Naive B cell (primary cell): Measurements from ENCODE around the gene PPM1E. TPM values are rescaled to one million over a fixed set of nuclear protein-coding genes. Genes with fewer than 3 reads are reported as not detected.
"Not testable (repeated sequence)": the region's sequence is repeated elsewhere in the genome, so short reads cannot be mapped to it uniquely, and the experiment has no call there.

Experiments
- ATAC-seq, 2 donors: fragments of 150-1000 bp; cut with Tn5 transposase; 2 replicates each; pipeline ENCODE4 v1.10.0; 2021; ENCODE audit warnings: low read depth in 2 of 2, mild to moderate bottlenecking in 2 of 2, moderate library complexity in 2 of 2
- DNase-seq: peaks from one replicate; pipeline ENCODE4 v3.0.0; 2022
- H3K27ac Mint-ChIP-seq, 6 donors: one replicate each; pipeline ENCODE4 v1.8.0; 2020 to 2022; ENCODE audit warnings: mild to moderate bottlenecking in 6 of 6, mixed read lengths in 6 of 6, moderate library complexity in 5 of 6, inconsistent platforms in 2 of 6
- H3K27me3 Mint-ChIP-seq, 3 donors: one replicate each; pipeline ENCODE4 v1.8.0; 2021 to 2022; ENCODE audit warnings: mixed read lengths in 3 of 3, mild to moderate bottlenecking in 1 of 3
- H3K36me3 Mint-ChIP-seq, 2 donors: one replicate each; pipeline ENCODE4 v1.8.0; 2020 to 2022; ENCODE audit warnings: mixed read lengths in 2 of 2, inconsistent platforms in 1 of 2, mild to moderate bottlenecking in 1 of 2
- H3K4me1 Mint-ChIP-seq, 3 donors: one replicate each; pipeline ENCODE4 v1.8.0; 2020 to 2022; ENCODE audit warnings: mixed read lengths in 3 of 3, inconsistent platforms in 1 of 3, mild to moderate bottlenecking in 1 of 3, moderate library complexity in 1 of 3
- H3K4me3 Mint-ChIP-seq, 8 donors: one replicate each; pipeline ENCODE4 v1.8.0; 2020 to 2022; ENCODE audit warnings: mild to moderate bottlenecking in 8 of 8, mixed read lengths in 8 of 8, moderate library complexity in 8 of 8, inconsistent platforms in 2 of 8
- H3K9me3 Mint-ChIP-seq, 7 donors: one replicate each; pipeline ENCODE4 v1.8.0; 2020 to 2022; ENCODE audit warnings: mixed read lengths in 7 of 7, mild to moderate bottlenecking in 5 of 7, inconsistent platforms in 2 of 7, moderate library complexity in 1 of 7
- polyA plus RNA-seq, 6 donors: library from polyadenylated mRNA; unstranded; fragments of 300-500 nt; fragmentation: Illumina TruSeq; gene quantifications; one replicate each; pipeline ENCODE4 v1.2.3, GENCODE V29; 2021; ENCODE audit warnings: low read depth in 6 of 6

The PPM1E gene
- polyA plus RNA-seq, 6 donors from 2014 or later, result 0.04 to 0.08 TPM; not detected in 4

DNA sequence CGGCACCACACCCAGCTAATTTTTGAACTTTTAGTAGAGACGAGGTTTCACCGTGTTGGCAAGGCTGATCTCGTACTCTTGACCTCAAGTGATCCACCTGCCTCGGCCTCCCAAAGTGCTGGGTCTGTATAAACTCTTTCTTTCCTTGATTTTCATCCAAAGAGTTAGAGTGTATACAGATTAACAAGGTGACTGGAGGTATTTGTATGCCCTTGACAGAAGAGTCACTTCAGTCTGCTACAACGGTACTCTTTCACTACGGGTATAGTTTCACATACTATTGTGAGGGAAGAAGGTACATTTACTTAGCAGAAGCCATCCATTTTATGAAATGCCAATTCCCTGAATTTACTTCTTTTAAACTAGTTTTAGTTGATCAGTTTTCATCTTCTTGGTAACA is 32.5 kb downstream of the PPM1E start:
- ATAC-seq (no peak), DNase-seq (no peak)
- peaks cover 0 to 6% (median 5%) of the 10 kb centered on the region in 3 donors for H3K27me3 Mint-ChIP-seq
- H3K4me1 Mint-ChIP-seq, result no peaks in the 10 kb centered on the region
- H3K36me3 Mint-ChIP-seq, result no peaks in the 10 kb centered on the region
- H3K27ac Mint-ChIP-seq, result no peak overlapping the region
- no peak overlapping the region for H3K4me3 Mint-ChIP-seq
- H3K9me3 Mint-ChIP-seq, result no peaks in the 10 kb centered on the region

GRCh38 chr17:58789160-58789559 is 33.5 kb downstream of the PPM1E start:
- no peaks in the 10 kb centered on the region for H3K9me3 Mint-ChIP-seq
- peaks cover 0 to 8% (median 5%) of the 10 kb centered on the region in 3 donors for H3K27me3 Mint-ChIP-seq
- no peaks in the 10 kb centered on the region for H3K4me1 Mint-ChIP-seq
- H3K36me3 Mint-ChIP-seq, result no peaks in the 10 kb centered on the region
- DNase-seq, result no peak
- no peak for ATAC-seq
- H3K27ac Mint-ChIP-seq, result no peak overlapping the region
- H3K4me3 Mint-ChIP-seq, result no peak overlapping the region

DNA sequence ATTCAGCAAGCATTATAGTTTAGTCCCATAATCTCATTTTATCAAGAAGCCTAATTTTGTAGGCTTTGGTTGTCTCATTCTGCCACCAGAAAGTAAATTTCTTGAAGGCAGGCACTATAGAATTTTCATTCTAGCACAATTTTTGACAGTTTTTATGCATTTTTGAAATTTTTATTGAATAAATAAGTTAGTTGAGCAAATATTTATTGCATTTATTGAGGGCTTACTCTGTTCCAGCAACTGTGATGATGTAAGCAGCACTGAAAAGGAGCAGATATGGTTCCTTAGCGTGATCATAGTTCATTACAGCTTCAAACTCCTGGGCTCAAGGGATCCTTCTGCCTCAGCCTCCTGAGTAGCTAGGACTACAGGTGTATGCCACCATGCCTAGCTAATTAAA is 34.2 kb downstream of the PPM1E start:
- no peaks in the 10 kb centered on the region for H3K4me1 Mint-ChIP-seq
- ATAC-seq, result no peak
- no peaks in the 10 kb centered on the region for H3K36me3 Mint-ChIP-seq

DNA sequence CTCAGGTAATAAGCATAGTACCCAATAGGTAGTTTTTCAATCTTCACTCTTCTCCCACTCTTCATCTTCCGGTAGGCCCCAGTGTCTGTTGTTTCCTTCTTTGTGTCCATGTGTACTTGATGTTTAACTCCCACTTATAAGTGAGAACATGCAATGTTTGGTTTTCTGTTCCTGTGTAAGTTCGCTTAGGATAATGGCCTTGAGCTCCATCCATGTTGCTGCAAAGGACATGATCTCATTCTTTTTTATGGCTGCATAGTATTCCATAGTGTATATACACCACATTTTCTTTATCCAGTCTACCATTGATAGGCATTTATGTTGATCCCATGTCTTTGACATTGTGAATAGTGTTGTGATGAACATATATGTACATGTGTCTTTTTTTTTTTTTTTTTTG is 38.9 kb downstream of the PPM1E start:
- not testable (repeated sequence) for H3K36me3 Mint-ChIP-seq, DNase-seq, H3K4me3 Mint-ChIP-seq, ATAC-seq, H3K4me1 Mint-ChIP-seq, H3K27me3 Mint-ChIP-seq
- Mint-ChIP-seq H3K9me3 (peaks cover 0 to 12% (median 9%) of the 10 kb centered on the region in 7 donors), H3K27ac (peak overlapping the region in 1 of 6 donors; percentile 11)

More for the DNA sequence above, 34.2 kb downstream of the PPM1E start:
- Mint-ChIP-seq H3K9me3 (peaks cover 0 to 6% (median 5%) of the 10 kb centered on the region in 7 donors), H3K4me3 (no peak overlapping the region), H3K27ac (no peak overlapping the region), H3K27me3 (peaks cover 5 to 8% (median 5%) of the 10 kb centered on the region in 3 donors)
- no peak for DNase-seq

- ATAC-seq (no peak), DNase-seq (no peak)
- Mint-ChIP-seq H3K4me1 (no peaks in the 10 kb centered on the region), H3K27ac (no peak overlapping the region), H3K27me3 (peaks cover 3 to 23% (median 12%) of the 10 kb centered on the region in 3 donors), H3K9me3 (peaks cover 0 to 11% (median 4%) of the 10 kb centered on the region in 7 donors), H3K4me3 (no peak overlapping the region), H3K36me3 (peaks cover 0 to 9% of the 10 kb centered on the region in 2 donors)
These were observed 46.5 kb downstream of the PPM1E start for GRCh38 chr17:58802188-58802587.

DNA sequence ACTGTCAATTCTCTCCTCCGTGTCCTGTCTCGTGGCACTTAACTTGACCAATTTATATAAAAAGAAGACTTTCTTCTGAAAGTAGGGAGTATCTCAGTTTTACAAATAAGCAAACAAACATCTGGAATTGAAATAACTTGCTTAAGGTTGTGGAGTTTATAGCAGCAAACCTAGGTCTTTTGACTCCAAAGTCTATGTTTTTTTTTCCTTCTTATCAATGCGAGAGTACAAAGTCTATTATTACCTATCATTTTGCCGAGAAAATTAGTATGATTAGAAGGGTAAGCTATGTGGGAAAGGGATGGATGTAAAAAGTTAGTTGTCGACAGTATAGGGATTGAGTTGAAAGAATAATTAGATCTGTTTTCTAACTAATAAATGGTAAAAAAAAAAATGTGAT is 50.4 kb downstream of the PPM1E start:
- ATAC-seq (no peak), DNase-seq (no peak)
- Mint-ChIP-seq H3K9me3 (peaks cover 0 to 11% (median 4%) of the 10 kb centered on the region in 7 donors), H3K4me1 (no peaks in the 10 kb centered on the region), H3K4me3 (no peak overlapping the region), H3K27me3 (peaks cover 0 to 23% (median 19%) of the 10 kb centered on the region in 3 donors), H3K36me3 (peaks cover 0 to 9% of the 10 kb centered on the region in 2 donors), H3K27ac (no peak overlapping the region)

GRCh38 chr17:58808609-58809563 is 53.2 kb downstream of the PPM1E start:
- Mint-ChIP-seq H3K4me1 (no peaks in the 10 kb centered on the region), H3K9me3 (no peaks in the 10 kb centered on the region), H3K4me3 (no peak overlapping the region), H3K36me3 (no peaks in the 10 kb centered on the region), H3K27me3 (peaks cover 0 to 13% (median 12%) of the 10 kb centered on the region in 3 donors), H3K27ac (no peak overlapping the region)
- no peak for DNase-seq
- no peak for ATAC-seq

- no peaks in the 10 kb centered on the region for H3K4me1 Mint-ChIP-seq
- H3K27ac Mint-ChIP-seq, result no peak overlapping the region
- no peaks in the 10 kb centered on the region for H3K9me3 Mint-ChIP-seq
- DNase-seq (no peak), ATAC-seq (no peak)
- H3K27me3 Mint-ChIP-seq, result peaks cover 0 to 13% (median 12%) of the 10 kb centered on the region in 3 donors
- no peaks in the 10 kb centered on the region for H3K36me3 Mint-ChIP-seq
- no peak overlapping the region for H3K4me3 Mint-ChIP-seq
These were observed 53.9 kb downstream of the PPM1E start for GRCh38 chr17:58809564-58809936.

GRCh38 chr17:58811290-58811689 is 55.6 kb downstream of the PPM1E start:
- peaks cover 0 to 12% (median 5%) of the 10 kb centered on the region in 3 donors for H3K27me3 Mint-ChIP-seq
- DNase-seq, result no peak
- no peaks in the 10 kb centered on the region for H3K36me3 Mint-ChIP-seq
- H3K4me3 Mint-ChIP-seq, result no peak overlapping the region
- no peaks in the 10 kb centered on the region for H3K4me1 Mint-ChIP-seq
- H3K27ac Mint-ChIP-seq, result no peak overlapping the region
- ATAC-seq, result no peak
- no peaks in the 10 kb centered on the region for H3K9me3 Mint-ChIP-seq

- Mint-ChIP-seq H3K4me3 (no peak overlapping the region), H3K4me1 (no peaks in the 10 kb centered on the region), H3K36me3 (no peaks in the 10 kb centered on the region), H3K9me3 (no peaks in the 10 kb centered on the region), H3K27ac (no peak overlapping the region), H3K27me3 (peaks cover 0 to 5% (median 0%) of the 10 kb centered on the region in 3 donors)
- no peak for DNase-seq
- ATAC-seq, result no peak
These were observed 58.1 kb downstream of the PPM1E start for GRCh38 chr17:58813712-58814111.

DNA sequence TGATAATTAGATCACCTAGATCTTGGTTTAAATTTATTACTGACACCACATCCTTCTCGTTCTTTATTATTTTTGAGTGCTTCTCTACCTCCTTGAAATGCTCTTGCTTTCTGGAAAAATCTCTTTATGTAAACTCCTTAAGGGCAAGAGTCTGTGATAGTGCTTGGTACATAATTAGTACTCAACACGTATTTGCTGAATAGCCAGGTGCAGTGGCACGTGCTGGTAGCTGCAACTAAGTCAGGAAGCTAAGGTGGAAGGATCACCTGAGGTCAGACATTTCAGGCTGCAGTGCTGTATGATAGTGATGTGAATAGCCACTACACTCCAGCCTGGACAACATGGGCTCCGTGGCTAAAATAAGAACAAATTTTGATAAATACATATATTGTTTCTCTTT is 63.0 kb downstream of the PPM1E start:
- H3K9me3 Mint-ChIP-seq, result no peaks in the 10 kb centered on the region
- no peaks in the 10 kb centered on the region for H3K4me1 Mint-ChIP-seq
- H3K27ac Mint-ChIP-seq, result no peak overlapping the region
- no peak for DNase-seq
- no peak overlapping the region for H3K4me3 Mint-ChIP-seq
- H3K27me3 Mint-ChIP-seq, result peaks cover 0 to 10% (median 8%) of the 10 kb centered on the region in 3 donors
- no peak for ATAC-seq
- no peaks in the 10 kb centered on the region for H3K36me3 Mint-ChIP-seq

- peaks cover 0 to 10% (median 8%) of the 10 kb centered on the region in 3 donors for H3K27me3 Mint-ChIP-seq
- no peaks in the 10 kb centered on the region for H3K4me1 Mint-ChIP-seq
- no peak overlapping the region for H3K4me3 Mint-ChIP-seq
- no peak overlapping the region for H3K27ac Mint-ChIP-seq
- no peak for DNase-seq
- H3K36me3 Mint-ChIP-seq, result no peaks in the 10 kb centered on the region
- peaks cover 0 to 1% (median 0%) of the 10 kb centered on the region in 7 donors for H3K9me3 Mint-ChIP-seq
- no peak for ATAC-seq
These were observed 66.7 kb downstream of the PPM1E start for GRCh38 chr17:58822148-58823050.

DNA sequence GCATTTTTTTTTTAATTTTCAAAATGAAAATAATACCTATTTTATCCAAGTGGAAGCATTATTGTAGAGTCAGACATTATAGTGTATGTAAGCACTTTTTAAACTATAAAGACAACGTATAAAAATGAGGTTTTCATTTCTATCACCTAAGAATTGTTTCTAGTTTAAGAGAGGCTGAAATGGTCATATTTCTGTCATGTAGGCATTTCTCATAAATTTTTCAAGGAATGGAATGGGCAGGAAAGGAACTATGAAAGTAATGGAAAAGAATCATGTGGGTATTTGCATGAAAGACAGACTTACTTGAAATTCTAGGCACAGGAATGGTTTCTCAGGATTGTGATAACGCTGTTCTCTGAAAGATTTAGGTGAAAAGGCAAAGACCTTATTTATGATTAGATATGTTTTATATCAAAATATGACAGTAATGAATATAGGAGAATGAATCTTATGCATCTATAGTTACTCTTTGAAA is 67.4 kb downstream of the PPM1E start:
- no peaks in the 10 kb centered on the region for H3K36me3 Mint-ChIP-seq
- DNase-seq (no peak), ATAC-seq (no peak)
- H3K27me3 Mint-ChIP-seq, result peaks cover 0 to 10% (median 8%) of the 10 kb centered on the region in 3 donors
- no peaks in the 10 kb centered on the region for H3K4me1 Mint-ChIP-seq
- H3K4me3 Mint-ChIP-seq, result no peak overlapping the region
- peaks cover 0 to 1% (median 0%) of the 10 kb centered on the region in 7 donors for H3K9me3 Mint-ChIP-seq
- no peak overlapping the region for H3K27ac Mint-ChIP-seq
